BJ (cell line): ENCODE data around the gene ANKRD42. TPM values are rescaled to one million over a fixed set of nuclear protein-coding genes. Genes with fewer than 3 reads are reported as not detected.

Source experiments
- CTCF ChIA-PET: fragments of 350-600 bp; formaldehyde crosslinking; extraction: SDS; loops from one replicate; lab custom pipeline; 2021; ENCODE audit warnings: antibody characterized with exemption, inconsistent platforms; lab: Yijun Ruan, JAX
- POLR2A ChIA-PET: fragments of 300-600 bp; sonication (Branson Sonifier 250); formaldehyde crosslinking; extraction: SDS; loops from one replicate; lab custom pipeline; 2021; ENCODE audit warnings: antibody characterized with exemption; lab: Charles Lee
- DNase-seq: peaks from one replicate; pipeline ENCODE4 v3.0.0-alpha.2; 2011; ENCODE audit warnings: low read depth
- H3K27me3 ChIP-seq: 2 replicates; pipeline ENCODE4 v1.6.0; 2011; ENCODE audit warnings: low read length; ENCODE audit not compliant: control insufficient read depth, insufficient read depth
- H3K36me3 ChIP-seq: 2 replicates; pipeline ENCODE4 v1.5.1; 2011; ENCODE audit warnings: low read length; ENCODE audit not compliant: control insufficient read depth, insufficient read depth
- H3K4me3 ChIP-seq: 2 replicates; pipeline ENCODE4 v1.5.1; 2011; ENCODE audit warnings: low read depth, mild to moderate bottlenecking, control low read depth, low read length
- CTCF ChIP-seq: IDR thresholded peaks from 2 replicates; pipeline ENCODE4 v1.5.1; 2011; ENCODE audit warnings: low read depth, mild to moderate bottlenecking, control low read depth, inconsistent platforms, low read length, moderate library complexity; ENCODE audit not compliant: insufficient read depth
- polyA plus RNA-seq: library from polyadenylated mRNA; depleted of rRNA; stranded (reverse); fragments of >200 nt; gene quantifications from 2 replicates; pipeline ENCODE4 v1.2.3, GENCODE V29; 2011

ANKRD42 gene
- polyA plus RNA-seq, 1 experiment = 5.1 TPM

DNA sequence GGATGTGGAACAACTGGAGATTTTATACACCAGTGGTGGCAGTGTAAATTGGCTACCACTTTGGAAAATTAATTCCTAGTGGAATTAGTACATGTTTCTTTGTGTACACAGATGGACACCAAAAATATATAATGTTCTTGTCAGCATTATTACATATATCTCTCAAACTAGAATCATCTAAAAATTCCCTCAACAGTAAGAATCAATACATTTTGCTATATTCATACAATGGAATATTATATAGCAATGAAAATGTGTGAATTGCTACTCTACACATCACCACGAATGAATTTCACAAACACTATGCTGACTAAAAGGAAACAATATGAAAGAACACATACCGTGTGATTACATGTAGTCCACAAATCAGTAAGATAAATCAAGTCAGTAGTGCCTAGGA lies 58.8 kb downstream of the ANKRD42 start:
- no peak for DNase-seq
- no peak overlapping the region for H3K4me3 ChIP-seq
- ChIA-PET CTCF (interaction anchor here (0.6 kb wide), 1 partner anchor 29 kb away, joined by 3 read pairs; no protein-coding TSS in a partner anchor), POLR2A (interaction anchor here (0.7 kb wide), 1 partner anchor 317 kb away, joined by 3 read pairs; no protein-coding TSS in a partner anchor)
- no peaks in the 10 kb centered on the region for H3K36me3 ChIP-seq
- H3K27me3 ChIP-seq = no peaks in the 10 kb centered on the region
- no peak for TF ChIP-seq CTCF

- TF ChIP-seq CTCF = no peak
- Histone ChIP-seq H3K27me3 (no peaks in the 10 kb centered on the region), H3K36me3 (no peaks in the 10 kb centered on the region), H3K4me3 (no peak overlapping the region)
- no peak for DNase-seq
- ChIA-PET CTCF (interaction anchor here (1.9 kb wide), 1 partner anchor 9 kb away, joined by 6 read pairs; no protein-coding TSS in a partner anchor), POLR2A (interaction anchor here (0.7 kb wide), 1 partner anchor 318 kb away, joined by 3 read pairs; no protein-coding TSS in a partner anchor)
These were observed 59.4 kb downstream of the ANKRD42 start for GRCh38 chr11:83252941-83253340.

- H3K36me3 ChIP-seq = no peaks in the 10 kb centered on the region; the same call in 1 of the 2 replicates
- DNase-seq = no peak
- ChIA-PET POLR2A (no interaction called here), CTCF (interaction anchor here (0.6 to 1.0 kb wide), 2 partner anchors 13 to 17 kb away, joined by 3 to 4 read pairs; no protein-coding TSS in a partner anchor)
- no peaks in the 10 kb centered on the region for H3K27me3 ChIP-seq
- no peak for TF ChIP-seq CTCF
- H3K4me3 ChIP-seq = no peak overlapping the region
These were observed 61.9 kb downstream of the ANKRD42 start for GRCh38 chr11:83255366-83255765.

DNA sequence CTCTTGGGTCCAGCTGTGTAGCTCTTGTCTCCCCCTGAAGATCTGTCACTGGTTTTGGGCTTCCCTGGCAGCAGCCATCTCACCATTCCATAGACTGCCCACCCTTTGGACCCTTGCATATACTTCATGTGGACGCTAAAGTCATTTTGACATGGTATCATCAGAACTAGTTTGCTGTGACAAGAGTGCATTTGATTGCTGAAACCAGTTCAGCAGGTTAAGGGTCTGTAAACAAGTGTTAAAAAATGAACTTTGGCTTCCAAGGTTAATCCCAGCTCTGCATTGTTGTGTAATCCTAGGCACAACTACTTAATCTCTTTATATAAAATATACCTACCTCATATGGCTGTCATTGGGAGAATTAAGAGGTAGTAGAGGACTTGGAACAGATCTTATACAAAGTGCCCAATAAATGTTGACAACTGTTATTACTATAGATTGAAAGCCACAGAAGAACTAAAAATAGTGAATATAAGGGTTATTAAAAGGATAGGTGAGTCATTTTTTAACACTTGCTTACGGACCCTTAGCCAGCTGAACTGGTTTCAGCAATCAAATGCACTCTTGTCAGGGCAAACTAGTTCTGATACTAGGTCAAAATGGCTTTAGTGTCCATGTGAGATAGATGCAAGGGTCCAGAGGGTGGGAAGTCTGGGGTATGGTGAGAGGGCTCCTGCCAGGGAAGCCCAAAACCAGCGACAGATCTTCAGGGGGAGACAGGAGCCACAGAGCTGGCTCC lies 63.3 kb downstream of the ANKRD42 start:
- Histone ChIP-seq H3K36me3 (no peaks in the 10 kb centered on the region; the same call in 1 of the 2 replicates), H3K4me3 (no peak overlapping the region), H3K27me3 (no peaks in the 10 kb centered on the region)
- DNase-seq = no peak
- ChIA-PET CTCF (interaction anchor here (1.3 to 1.6 kb wide), 2 partner anchors 9 to 481 kb away, joined by 3 to 8 read pairs; no protein-coding TSS in a partner anchor), POLR2A (no interaction called here)
- TF ChIP-seq CTCF = no peak

DNA sequence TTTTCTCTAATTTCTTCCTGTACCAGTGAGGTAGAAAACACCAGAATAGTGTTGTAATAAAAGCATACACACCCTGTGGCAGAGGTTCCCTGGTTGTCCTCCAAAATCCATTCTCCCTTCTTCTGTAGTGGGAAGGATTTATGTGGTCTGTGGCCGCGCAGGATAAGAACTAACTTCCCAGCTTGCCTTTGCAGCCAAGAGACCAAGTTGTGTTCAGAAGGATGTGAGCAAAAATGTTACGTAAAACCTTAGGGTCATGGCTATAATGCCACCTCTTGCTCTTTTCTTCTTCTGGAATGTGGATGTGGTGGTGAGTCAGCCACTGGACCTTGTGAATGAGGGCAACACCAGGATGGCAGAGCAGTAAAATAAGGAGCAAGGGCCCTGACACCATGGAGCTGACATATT lies 64.3 kb downstream of the ANKRD42 start:
- H3K36me3 ChIP-seq = peaks cover 2% of the 10 kb centered on the region; the same call in 1 of the 2 replicates
- H3K4me3 ChIP-seq = no peak overlapping the region
- POLR2A ChIA-PET = no interaction called here
- TF ChIP-seq CTCF = no peak
- CTCF ChIA-PET = interaction anchor here (1.0 to 1.6 kb wide), 3 partner anchors 8 to 390 kb away, joined by 4 to 8 read pairs (median 7); no protein-coding TSS in a partner anchor
- peak; percentile 34 for DNase-seq
- H3K27me3 ChIP-seq = no peaks in the 10 kb centered on the region
